GM15510 (cell line): ENCODE measurements around the gene ROBO1.

Experiments
- POLR2A ChIP-seq: IDR thresholded peaks from 3 replicates; pipeline ENCODE4 v1.6.1; 2011; ENCODE audit warnings: borderline replicate concordance; ENCODE audit not compliant: insufficient read length; ENCODE audit errors: extremely low read depth

ROBO1 gene

GRCh38 chr3:79063624-79064023, 704.2 kb downstream of the ROBO1 start:
- TF ChIP-seq POLR2A = no peak

GRCh38 chr3:79057756-79058155, 710.0 kb downstream of the ROBO1 start:
- TF ChIP-seq POLR2A = no peak

- no peak for TF ChIP-seq POLR2A
Observed at GRCh38 chr3:79056498-79056897, 711.3 kb downstream of the ROBO1 start.

GRCh38 chr3:79052054-79052681, 715.6 kb downstream of the ROBO1 start:
- no peak for TF ChIP-seq POLR2A

- TF ChIP-seq POLR2A = no peak
Observed at GRCh38 chr3:79047581-79047980, 720.2 kb downstream of the ROBO1 start.

- no peak for TF ChIP-seq POLR2A
Observed at GRCh38 chr3:79041621-79042020, 726.2 kb downstream of the ROBO1 start.

- no peak for TF ChIP-seq POLR2A
Observed at GRCh38 chr3:79040701-79041100, 727.1 kb downstream of the ROBO1 start.

- TF ChIP-seq POLR2A = no peak
Observed at GRCh38 chr3:79040091-79040490, 727.7 kb downstream of the ROBO1 start.

- no peak for TF ChIP-seq POLR2A
Observed at GRCh38 chr3:79039192-79039591, 728.6 kb downstream of the ROBO1 start.

- TF ChIP-seq POLR2A = no peak
Observed at GRCh38 chr3:79038636-79039035, 729.2 kb downstream of the ROBO1 start.

GRCh38 chr3:79038057-79038456, 729.7 kb downstream of the ROBO1 start:
- no peak for TF ChIP-seq POLR2A

- TF ChIP-seq POLR2A = no peak
Observed at GRCh38 chr3:79032686-79033318, 735.0 kb downstream of the ROBO1 start.

GRCh38 chr3:79030157-79030556, 737.6 kb downstream of the ROBO1 start:
- no peak for TF ChIP-seq POLR2A

- TF ChIP-seq POLR2A = no peak
Observed at GRCh38 chr3:79028916-79029315, 738.9 kb downstream of the ROBO1 start.

GRCh38 chr3:79027593-79027992, 740.2 kb downstream of the ROBO1 start:
- no peak for TF ChIP-seq POLR2A

GRCh38 chr3:79019924-79020173, 747.9 kb downstream of the ROBO1 start:
- no peak for TF ChIP-seq POLR2A
